SK-N-MC (cell line): ENCODE data around the gene HDLBP.

Source experiments
- EZH2 ChIP-seq: fragments of 200-600 bp; sonication (generic); IDR thresholded peaks from one replicate; pipeline ENCODE4 v1.6.1; 2017; ENCODE audit warnings: antibody characterized with exemption
- FOXP2 ChIP-seq: optimal IDR thresholded peaks from 2 replicates; pipeline ENCODE3; 2011; ENCODE audit warnings: mild to moderate bottlenecking, moderate library complexity; ENCODE audit not compliant: insufficient read depth; ENCODE audit errors: extremely low read length, control extremely low read depth
- POLR2AphosphoS5 ChIP-seq: IDR thresholded peaks from 2 replicates; pipeline ENCODE4 v1.6.1; 2012; ENCODE audit warnings: mild to moderate bottlenecking, low read depth, low read length, borderline replicate concordance

DNA sequence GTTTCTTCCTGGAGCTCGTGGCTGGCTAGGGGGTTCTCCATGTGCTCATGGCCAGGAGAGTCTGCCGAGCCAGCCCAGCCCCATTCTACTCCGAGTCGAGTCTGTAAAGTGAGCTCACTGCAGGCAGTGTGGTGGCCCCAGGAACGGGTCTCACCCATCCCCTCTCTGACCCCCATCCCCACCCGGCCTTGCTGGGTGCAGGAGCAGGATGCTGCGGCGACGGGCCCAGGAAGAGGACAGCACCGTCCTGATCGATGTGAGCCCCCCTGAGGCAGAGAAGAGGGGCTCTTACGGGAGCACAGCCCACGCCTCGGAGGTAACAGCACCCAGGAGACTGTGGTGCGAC lies 125.6 kb downstream of the HDLBP start:
- TF ChIP-seq POLR2AphosphoS5 (no peak), EZH2 (no peak), FOXP2 (no peak)
